HepG2 (cell line): ENCODE results near the gene DRAP1. TPM values are rescaled to one million over a fixed set of nuclear protein-coding genes. Genes with fewer than 3 reads are reported as not detected.

ENCODE experiments used
- ATAC-seq: fragments of 200-7000 bp; cut with Tn5 transposase; 3 replicates; pipeline ENCODE4 v1.9.1; 2020; ENCODE audit warnings: mild to moderate bottlenecking, moderate library complexity
- BruUV-seq: library from RNA; stranded (reverse); fragments of 400-500 nt; replicated peaks from 2 replicates; lab custom pipeline; 2021; lab: Mats Ljungman, UMichigan
- CTCF ChIA-PET: fragments of 300-600 bp; formaldehyde crosslinking; extraction: SDS; loops from one replicate; lab custom pipeline; 2021; ENCODE audit warnings: low total read pairs, inconsistent platforms, low intra/inter-chr PET ratio; lab: Yijun Ruan, JAX
- POLR2A ChIA-PET: fragments of 350-600 bp; sonication (Branson Sonifier 250); formaldehyde crosslinking; loops from one replicate; lab custom pipeline; 2020; ENCODE audit warnings: antibody characterized with exemption, inconsistent platforms; lab: Yijun Ruan, JAX
- DNase-seq: peaks from one replicate; pipeline ENCODE4 v3.0.0-alpha.2; 2015; ENCODE audit warnings: low spot score
- FAIRE-seq: peaks from 3 replicates; lab custom pipeline; 2011; peaks lifted over from hg19 to GRCh38; lab: Jason Lieb, UNC
- H2AFZ ChIP-seq: one replicate; pipeline ENCODE4 v1.6.1; 2011; ENCODE audit warnings: low read length, inconsistent platforms
- H3K27ac ChIP-seq: fragments of 300-600 bp; 3 replicates; pipeline ENCODE4 v1.8.0; 2011; ENCODE audit warnings: mixed run types, mild to moderate bottlenecking, mixed read lengths, low read length, inconsistent platforms; ENCODE audit not compliant: insufficient read depth; ENCODE audit errors: extremely low read length
- H3K27me3 ChIP-seq, 2 experiments: fragments of 200-600 bp in 1 of 2; 2 replicates in 1 of 2; 3 replicates in 1 of 2; pipeline versions ENCODE4 v1.6.0 to v1.8.0; 2011; ENCODE audit warnings: low read length in 2 of 2, mild to moderate bottlenecking in 2 of 2, moderate library complexity in 2 of 2, inconsistent platforms in 1 of 2; ENCODE audit not compliant: insufficient read depth in 2 of 2, control insufficient read depth in 1 of 2
- H3K36me3 ChIP-seq, 2 experiments: fragments of 200-600 bp in 1 of 2; replicated peaks in 1 of 2; 2 replicates in 1 of 2; 3 replicates in 1 of 2; pipeline versions ENCODE4 v1.5.1 to v1.8.0; 2011; ENCODE audit warnings: low read length in 2 of 2, inconsistent platforms in 1 of 2; ENCODE audit not compliant: insufficient read depth in 2 of 2, control insufficient read depth in 1 of 2
- H3K4me1 ChIP-seq: 2 replicates; pipeline ENCODE4 v1.5.1; 2012; ENCODE audit warnings: low read length, inconsistent platforms; ENCODE audit not compliant: insufficient read depth
- H3K4me2 ChIP-seq: 2 replicates; pipeline ENCODE4 v1.6.0; 2011; ENCODE audit warnings: low read depth, low read length, inconsistent platforms
- H3K4me3 ChIP-seq, 3 experiments: fragments of 200-600 bp in 1 of 3; sonication (generic), shearing (Covaris generic) in 1 of 3; replicated peaks in 1 of 3; 2 replicates each; pipeline ENCODE4 v1.5.1; 2011 to 2016; ENCODE audit warnings: low read length in 3 of 3, inconsistent platforms in 2 of 3, low read depth in 2 of 3, mild to moderate bottlenecking in 2 of 3, control low read depth in 1 of 3, mixed read lengths in 1 of 3; ENCODE audit not compliant: insufficient read depth in 1 of 3
- H3K79me2 ChIP-seq: one replicate; pipeline ENCODE4 v1.6.1; 2011; ENCODE audit warnings: low read length, inconsistent platforms; ENCODE audit not compliant: insufficient read depth
- H3K9ac ChIP-seq: 2 replicates; pipeline ENCODE4 v1.6.0; 2011; ENCODE audit warnings: mild to moderate bottlenecking, low read depth, low read length, inconsistent platforms; ENCODE audit not compliant: insufficient read depth
- H3K9me3 ChIP-seq: 2 replicates; pipeline ENCODE4 v1.5.1; 2012; ENCODE audit warnings: mild to moderate bottlenecking, low read length
- H4K20me1 ChIP-seq: 2 replicates; pipeline ENCODE4 v1.6.0; 2011; ENCODE audit warnings: inconsistent platforms, mild to moderate bottlenecking, low read length, moderate library complexity; ENCODE audit not compliant: insufficient read depth
- AKNA ChIP-seq: sonication (generic); formaldehyde crosslinking; IDR thresholded peaks from 2 replicates; pipeline ENCODE4 v1.4.0; 2020; ENCODE audit warnings: missing genetic modification reagents, borderline replicate concordance
- CBX2 ChIP-seq, 2 experiments: fragments of 200-600 bp in 1 of 2; sonication (generic); formaldehyde crosslinking in 1 of 2; IDR thresholded peaks; 2 replicates each; pipeline versions ENCODE4 v1.7.0 to v1.8.1; 2018 to 2022; ENCODE audit warnings: low read depth in 2 of 2, low read length in 1 of 2, mild to moderate bottlenecking in 1 of 2, missing genetic modification reagents in 1 of 2
- HMGXB3 ChIP-seq: sonication (generic); formaldehyde crosslinking; IDR thresholded peaks from 2 replicates; pipeline ENCODE4 v1.4.0; 2020; ENCODE audit warnings: missing genetic modification reagents, borderline replicate concordance
- MAFK ChIP-seq, 2 experiments: IDR thresholded peaks in 1 of 2; conservative IDR thresholded peaks in 1 of 2; 2 replicates each; pipeline ENCODE4 v1.6.1; 2011; ENCODE audit warnings: improper control_type of control experiment in 2 of 2, low read length in 2 of 2
- SOX5 ChIP-seq: IDR thresholded peaks from 2 replicates; pipeline ENCODE4 v1.6.1; 2016; ENCODE audit warnings: borderline replicate concordance
- ZNF607 ChIP-seq: sonication (generic); formaldehyde crosslinking; IDR thresholded peaks from 2 replicates; pipeline ENCODE4 v1.5.1; 2020; ENCODE audit warnings: missing genetic modification reagents, mild to moderate bottlenecking, borderline replicate concordance
- WGBS: methylation state at CpG from one replicate; pipeline ENCODE4 v1.1.6; 2017; ENCODE audit warnings: low lambda C conversion rate; 5-methylcytosine and 5-hydroxymethylcytosine counted together
- in situ Hi-C: cut with HindIII; loops from 2 replicates; pipeline ENCODE4 v1.10.0; 2017; ENCODE audit warnings: low pct_unique_long_range_greater_than_20kb; ENCODE audit not compliant: extremely low pct_ligation_motif_present
- intact Hi-C: fragments of 100-400 bp; cut with micrococcal nuclease; formaldehyde crosslinking; loops from one replicate; pipeline ENCODE4 v1.10.0; 2022; ENCODE audit not compliant: unreplicated experiment
- polyA plus RNA-seq, 8 experiments: library from polyadenylated mRNA; depleted of rRNA in 3 of 8; stranded (reverse) in 7 of 8; unstranded in 1 of 8; fragments of >200 nt; fragmentation: Illumina TruSeq in 4 of 8; extraction: Trizol in 4 of 8; gene quantifications; 2 replicates each; pipeline versions ENCODE4 v1.2.1 to v1.2.3, GENCODE V29; 2011 to 2016; ENCODE audit warnings: low read depth in 4 of 8, missing spikeins in 1 of 8, mixed read lengths in 1 of 8; ENCODE audit not compliant: insufficient read depth in 1 of 8
- total RNA-seq, 5 experiments: library from RNA; depleted of rRNA; stranded (reverse); fragments of >200 nt; fragmentation: Illumina TruSeq; extraction: Trizol; gene quantifications; 2 replicates each; pipeline ENCODE4 v1.2.3, GENCODE V29; 2016; ENCODE audit warnings: low read depth in 1 of 5

DRAP1 gene
- total and polyA plus RNA-seq, 2 of the 13 experiments (the other 11 are each of a cell fraction or from before 2014, with no cell fraction given), result 46.8 to 52.3 TPM

- H3K9ac ChIP-seq, result no peak overlapping the region
- H3K9me3 ChIP-seq, result no peaks in the 10 kb centered on the region
- intact Hi-C loops, result loop anchor here (5.0 kb wide), 1 partner anchor 45 kb away; the partner anchor contains the start of gene FIBP
- H2AFZ ChIP-seq, result no peak overlapping the region
- H3K4me2 ChIP-seq, result no peak overlapping the region; the same call in 1 of the 2 replicates
- no peaks in the 10 kb centered on the region for H3K79me2 ChIP-seq
- H3K36me3 ChIP-seq, result no peaks in the 10 kb centered on the region
- H3K27ac ChIP-seq, result no peak overlapping the region
- H3K4me1 ChIP-seq, result peaks cover 49% of the 10 kb centered on the region
- ATAC-seq (peak; percentile 21), DNase-seq (no peak), FAIRE-seq (no peak)
- ChIA-PET CTCF (interaction anchor here (1.6 kb wide), 1 partner anchor 57 kb away, joined by 5 read pairs; no protein-coding TSS in a partner anchor), POLR2A (no interaction called here)
- no peaks in the 10 kb centered on the region for H4K20me1 ChIP-seq
- in situ Hi-C loops, result no loop called here
- BruUV-seq, result no TSS peak
- peaks cover 0 to 3% of the 10 kb centered on the region in 2 experiments; a peak in 1 of 5 replicates for H3K27me3 ChIP-seq
- 27% methylated on average over 12 of the region's 13 CpGs for WGBS
- no peak overlapping the region; a peak in 1 of 6 replicates for H3K4me3 ChIP-seq
- TF ChIP-seq CBX2 (IDR thresholded peaks at IDR 0.05; ENCODE audit: low read depth, low read length), result no peak
- no peak for TF ChIP-seq CBX2 (CRISPR knock-in tag; IDR thresholded peaks at IDR 0.05; ENCODE audit: low read depth)
- no peak for TF ChIP-seq MAFK (conservative IDR thresholded peaks at IDR 0.05 in 1 of 2, IDR thresholded peaks at IDR 0.05 in 1 of 2; ENCODE audit: low read length in 2 of 2)
- no peak for TF ChIP-seq HMGXB3 (CRISPR knock-in tag)
- TF ChIP-seq AKNA (CRISPR knock-in tag), result no peak
- TF ChIP-seq ZNF607 (CRISPR knock-in tag), result no peak
- no peak for TF ChIP-seq SOX5
Observed at GRCh38 chr11:65931773-65932557, 12.7 kb downstream of the DRAP1 start.
